Panc1 (cell line): Measurements from ENCODE around the gene FAR2.

ENCODE experiments used
- CTCF ChIP-seq: fragments of 450-650 bp; IDR thresholded peaks from 2 replicates; pipeline ENCODE4 v1.5.1; 2017; ENCODE audit warnings: mild to moderate bottlenecking
- POLR2AphosphoS5 ChIP-seq: IDR thresholded peaks from 2 replicates; pipeline ENCODE4 v1.6.1; 2012; ENCODE audit warnings: mild to moderate bottlenecking, low read depth, low read length, moderate library complexity
- TCF7L2 ChIP-seq: IDR thresholded peaks from 2 replicates; pipeline ENCODE4 v1.6.1; 2011; ENCODE audit warnings: mild to moderate bottlenecking, low read depth, low read length, inconsistent platforms

GRCh38 chr12:29148911-29149690 lies at the start of gene FAR2:
- TF ChIP-seq CTCF (no peak), POLR2AphosphoS5 (no peak), TCF7L2 (no peak)
